HepG2 (cell line): ENCODE measurements around the gene C16orf82. TPM values are rescaled to one million over a fixed set of nuclear protein-coding genes. Genes with fewer than 3 reads are reported as not detected.
A peak's percentile ranks its signal among the peaks of the same experiment; 100 is the strongest.

Experiments
- ATM ChIP-seq: fragments of 450-650 bp; IDR thresholded peaks from 2 replicates; pipeline ENCODE4 v1.7.1; 2017; ENCODE audit warnings: mild to moderate bottlenecking, borderline replicate concordance
- BORCS8-MEF2B ChIP-seq: sonication (generic); formaldehyde crosslinking; IDR thresholded peaks from 2 replicates; pipeline ENCODE4 v1.8.0; 2022; ENCODE audit warnings: mild to moderate bottlenecking, missing genetic modification reagents
- ETV6 ChIP-seq: sonication (generic); formaldehyde crosslinking; conservative IDR thresholded peaks from 2 replicates; pipeline ENCODE4 v1.4.0; 2020; ENCODE audit warnings: missing genetic modification reagents
- GMEB1 ChIP-seq: sonication (generic); formaldehyde crosslinking; IDR thresholded peaks from 2 replicates; pipeline ENCODE4 v1.5.1; 2020; ENCODE audit warnings: missing genetic modification reagents, mild to moderate bottlenecking, borderline replicate concordance
- GPN1 ChIP-seq: sonication (generic); formaldehyde crosslinking; IDR thresholded peaks from 2 replicates; pipeline ENCODE4 v1.5.1; 2020; ENCODE audit warnings: missing genetic modification reagents, borderline replicate concordance
- PAX8 ChIP-seq: sonication (generic); formaldehyde crosslinking; IDR thresholded peaks from 2 replicates; pipeline ENCODE4 v1.8.0; 2022; ENCODE audit warnings: mild to moderate bottlenecking, missing genetic modification reagents, borderline replicate concordance
- SCMH1 ChIP-seq: sonication (generic); formaldehyde crosslinking; IDR thresholded peaks from 2 replicates; pipeline ENCODE4 v1.9.0; 2021; ENCODE audit warnings: missing genetic modification reagents, mild to moderate bottlenecking, borderline replicate concordance
- TBL1XR1 ChIP-seq: fragments of 150-350 bp; IDR thresholded peaks from 2 replicates; pipeline ENCODE4 v1.6.1; 2014; ENCODE audit warnings: borderline replicate concordance, low read length; ENCODE audit not compliant: partially characterized antibody
- TBP ChIP-seq: sonication (generic); formaldehyde crosslinking; IDR thresholded peaks from 2 replicates; pipeline ENCODE4 v1.5.0; 2020; ENCODE audit warnings: missing genetic modification reagents
- TGIF2 ChIP-seq: IDR thresholded peaks from 2 replicates; pipeline ENCODE4 v1.6.1; 2016; ENCODE audit warnings: control low read depth, missing compliant biosample characterization
- ZFP36L1 ChIP-seq: sonication (generic); formaldehyde crosslinking; IDR thresholded peaks from 2 replicates; pipeline ENCODE4 v1.8.0; 2022; ENCODE audit warnings: mild to moderate bottlenecking, missing genetic modification reagents, moderate library complexity
- ZNF280B ChIP-seq: sonication (generic); formaldehyde crosslinking; IDR thresholded peaks from 2 replicates; pipeline ENCODE4 v1.5.0; 2020; ENCODE audit warnings: missing genetic modification reagents, mild to moderate bottlenecking, borderline replicate concordance
- ZNF382 ChIP-seq: sonication (generic); formaldehyde crosslinking; IDR thresholded peaks from 2 replicates; pipeline ENCODE4 v1.5.0; 2020; ENCODE audit warnings: missing genetic modification reagents, mild to moderate bottlenecking, borderline replicate concordance
- ZNF430 ChIP-seq: sonication (generic); formaldehyde crosslinking; IDR thresholded peaks from 2 replicates; pipeline ENCODE4 v1.9.0; 2021; ENCODE audit warnings: mild to moderate bottlenecking, missing genetic modification reagents
- ZNF501 ChIP-seq: sonication (generic); formaldehyde crosslinking; IDR thresholded peaks from 2 replicates; pipeline ENCODE4 v1.5.1; 2020; ENCODE audit warnings: mild to moderate bottlenecking, moderate library complexity, missing genetic modification reagents
- ZNF687 ChIP-seq: sonication (generic); formaldehyde crosslinking; IDR thresholded peaks from 2 replicates; pipeline ENCODE4 v1.5.1; 2020; ENCODE audit warnings: mild to moderate bottlenecking, missing genetic modification reagents, moderate library complexity
- ZNF878 ChIP-seq: sonication (generic); formaldehyde crosslinking; IDR thresholded peaks from 2 replicates; pipeline ENCODE4 v1.8.1; 2023; ENCODE audit warnings: mild to moderate bottlenecking, missing genetic modification reagents, moderate library complexity
- polyA plus RNA-seq, 8 experiments: library from polyadenylated mRNA; depleted of rRNA in 3 of 8; stranded (reverse) in 7 of 8; unstranded in 1 of 8; fragments of >200 nt; fragmentation: Illumina TruSeq in 4 of 8; extraction: Trizol in 4 of 8; gene quantifications; 2 replicates each; pipeline versions ENCODE4 v1.2.1 to v1.2.3, GENCODE V29; 2011 to 2016; ENCODE audit warnings: low read depth in 4 of 8, missing spikeins in 1 of 8, mixed read lengths in 1 of 8; ENCODE audit not compliant: insufficient read depth in 1 of 8
- total RNA-seq, 5 experiments: library from RNA; depleted of rRNA; stranded (reverse); fragments of >200 nt; fragmentation: Illumina TruSeq; extraction: Trizol; gene quantifications; 2 replicates each; pipeline ENCODE4 v1.2.3, GENCODE V29; 2016; ENCODE audit warnings: low read depth in 1 of 5
- TF ChIP-seq, protein P1 (sequence below): sonication (generic); formaldehyde crosslinking; IDR thresholded peaks from 2 replicates; pipeline ENCODE4 v1.4.0; 2020; ENCODE audit warnings: missing genetic modification reagents, borderline replicate concordance

Gene C16orf82
- total and polyA plus RNA-seq, 2 of the 13 experiments (the other 11 are each of a cell fraction or from before 2014, with no cell fraction given), result not detected

DNA sequence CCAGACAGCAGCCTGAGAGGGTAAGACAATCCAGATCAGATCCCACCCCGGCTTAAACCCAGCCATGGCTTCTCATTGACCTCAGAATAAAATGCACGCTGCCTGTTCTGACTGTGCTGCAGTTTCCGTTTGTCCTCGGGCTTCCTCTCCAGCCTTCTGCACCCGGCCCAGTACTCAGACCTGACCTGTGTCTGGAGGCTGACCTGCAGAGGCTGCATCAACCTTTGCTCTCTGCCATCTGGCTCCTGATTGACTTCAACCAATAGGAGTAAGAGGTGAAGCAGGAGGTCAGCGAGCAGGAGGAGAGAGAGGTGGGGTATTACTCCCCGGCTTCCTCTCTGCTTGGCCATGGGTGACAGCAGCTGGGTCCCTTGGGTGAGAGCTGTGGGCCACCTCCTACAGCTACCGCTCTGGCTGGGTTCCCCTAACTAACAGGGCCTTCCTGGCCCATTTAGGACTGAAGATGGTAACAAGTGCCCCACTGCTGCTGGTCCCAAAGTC is 46.7 kb downstream of the C16orf82 start (continued):
- TF ChIP-seq, protein P1, sequence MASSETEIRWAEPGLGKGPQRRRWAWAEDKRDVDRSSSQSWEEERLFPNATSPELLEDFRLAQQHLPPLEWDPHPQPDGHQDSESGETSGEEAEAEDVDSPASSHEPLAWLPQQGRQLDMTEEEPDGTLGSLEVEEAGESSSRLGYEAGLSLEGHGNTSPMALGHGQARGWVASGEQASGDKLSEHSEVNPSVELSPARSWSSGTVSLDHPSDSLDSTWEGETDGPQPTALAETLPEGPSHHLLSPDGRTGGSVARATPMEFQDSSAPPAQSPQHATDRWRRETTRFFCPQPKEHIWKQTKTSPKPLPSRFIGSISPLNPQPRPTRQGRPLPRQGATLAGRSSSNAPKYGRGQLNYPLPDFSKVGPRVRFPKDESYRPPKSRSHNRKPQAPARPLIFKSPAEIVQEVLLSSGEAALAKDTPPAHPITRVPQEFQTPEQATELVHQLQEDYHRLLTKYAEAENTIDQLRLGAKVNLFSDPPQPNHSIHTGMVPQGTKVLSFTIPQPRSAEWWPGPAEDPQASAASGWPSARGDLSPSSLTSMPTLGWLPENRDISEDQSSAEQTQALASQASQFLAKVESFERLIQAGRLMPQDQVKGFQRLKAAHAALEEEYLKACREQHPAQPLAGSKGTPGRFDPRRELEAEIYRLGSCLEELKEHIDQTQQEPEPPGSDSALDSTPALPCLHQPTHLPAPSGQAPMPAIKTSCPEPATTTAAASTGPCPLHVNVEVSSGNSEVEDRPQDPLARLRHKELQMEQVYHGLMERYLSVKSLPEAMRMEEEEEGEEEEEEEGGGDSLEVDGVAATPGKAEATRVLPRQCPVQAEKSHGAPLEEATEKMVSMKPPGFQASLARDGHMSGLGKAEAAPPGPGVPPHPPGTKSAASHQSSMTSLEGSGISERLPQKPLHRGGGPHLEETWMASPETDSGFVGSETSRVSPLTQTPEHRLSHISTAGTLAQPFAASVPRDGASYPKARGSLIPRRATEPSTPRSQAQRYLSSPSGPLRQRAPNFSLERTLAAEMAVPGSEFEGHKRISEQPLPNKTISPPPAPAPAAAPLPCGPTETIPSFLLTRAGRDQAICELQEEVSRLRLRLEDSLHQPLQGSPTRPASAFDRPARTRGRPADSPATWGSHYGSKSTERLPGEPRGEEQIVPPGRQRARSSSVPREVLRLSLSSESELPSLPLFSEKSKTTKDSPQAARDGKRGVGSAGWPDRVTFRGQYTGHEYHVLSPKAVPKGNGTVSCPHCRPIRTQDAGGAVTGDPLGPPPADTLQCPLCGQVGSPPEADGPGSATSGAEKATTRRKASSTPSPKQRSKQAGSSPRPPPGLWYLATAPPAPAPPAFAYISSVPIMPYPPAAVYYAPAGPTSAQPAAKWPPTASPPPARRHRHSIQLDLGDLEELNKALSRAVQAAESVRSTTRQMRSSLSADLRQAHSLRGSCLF (CRISPR knock-in tag), result no peak
- 0 out of 2 replicates have a peak, but pooled peaks have one; percentile 53 for TF ChIP-seq PAX8 (CRISPR knock-in tag)
- TF ChIP-seq TBP (CRISPR knock-in tag), result no peak
- TF ChIP-seq ZNF382 (CRISPR knock-in tag), result no peak
- 0 out of 2 replicates have a peak, but pooled peaks have one; percentile 32 for TF ChIP-seq ZNF501 (CRISPR knock-in tag)
- no peak for TF ChIP-seq BORCS8-MEF2B (CRISPR knock-in tag)
- no peak for TF ChIP-seq GMEB1 (CRISPR knock-in tag)
- TF ChIP-seq ZNF280B, result 0 out of 2 replicates have a peak, but pooled peaks have one; percentile 31
- no peak for TF ChIP-seq TGIF2 (CRISPR knock-in tag)
- no peak for TF ChIP-seq GPN1 (CRISPR knock-in tag)
- no peak for TF ChIP-seq ZFP36L1 (CRISPR knock-in tag)
- TF ChIP-seq ETV6 (CRISPR knock-in tag), result no peak
- no peak for TF ChIP-seq TBL1XR1
- TF ChIP-seq ZNF878 (CRISPR knock-in tag), result no peak
- TF ChIP-seq ZNF430 (CRISPR knock-in tag), result no peak
- TF ChIP-seq ZNF687 (CRISPR knock-in tag), result peak; percentile 61
- no peak for TF ChIP-seq ATM
- no peak for TF ChIP-seq SCMH1
